GM04503 (cell line): ENCODE results near the gene HYDIN.
"Not testable (repeated sequence)": the region's sequence is repeated elsewhere in the genome, so short reads cannot be mapped to it uniquely, and the experiment has no call there.

Source experiments
- DNase-seq: peaks from one replicate; pipeline ENCODE4 v3.0.0-alpha.2; 2012; ENCODE audit warnings: low read depth

The HYDIN gene

DNA sequence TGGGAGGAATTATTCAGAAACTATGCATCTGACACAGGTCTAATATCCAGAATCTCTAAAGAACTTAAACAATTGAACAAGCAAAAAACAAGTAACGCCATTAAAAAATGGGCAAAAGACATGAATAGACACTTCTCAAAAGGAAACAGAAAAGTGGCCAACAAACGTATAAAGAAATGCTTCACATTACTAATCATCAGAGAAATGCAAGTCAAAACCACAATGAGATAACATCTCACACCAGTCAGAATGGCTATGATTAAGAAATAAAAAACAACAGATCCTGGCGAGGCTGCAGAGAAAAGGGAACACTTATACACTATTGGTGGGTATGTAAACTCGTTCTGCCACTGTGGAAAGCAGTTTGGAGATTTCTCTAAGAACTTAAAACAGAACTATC, 379.2 kb downstream of the HYDIN start:
- DNase-seq = not testable (repeated sequence)

DNA sequence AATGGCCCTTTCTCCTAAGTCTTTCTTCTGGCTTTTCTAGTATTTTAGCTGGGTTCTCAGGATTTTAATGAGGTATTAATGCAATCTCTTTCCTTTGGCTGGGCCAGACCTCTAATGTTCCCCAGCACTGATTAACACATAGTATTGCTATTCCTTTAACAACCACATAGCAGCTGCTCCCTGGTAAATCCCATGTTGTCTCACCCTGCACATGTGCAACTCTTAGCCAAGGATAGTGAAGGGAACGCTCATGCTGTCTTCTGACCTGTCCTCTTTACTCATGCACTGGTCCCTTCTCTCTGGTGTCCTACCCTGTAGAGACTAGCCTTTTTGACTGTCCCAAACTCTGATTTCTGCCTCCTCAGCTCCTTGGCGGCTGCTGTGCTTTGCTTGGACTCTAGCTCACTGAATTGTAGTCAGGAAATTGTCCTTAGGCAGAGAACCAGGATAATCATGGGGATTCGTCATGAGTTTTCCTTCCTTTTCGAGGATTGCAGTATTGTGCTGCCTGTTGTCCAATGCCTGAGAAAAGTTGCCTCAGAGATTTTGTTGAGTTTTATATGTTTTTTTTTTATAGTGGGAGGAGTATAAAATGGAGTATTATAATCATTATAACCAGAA, 406.9 kb downstream of the HYDIN start:
- not testable (repeated sequence) for DNase-seq

DNA sequence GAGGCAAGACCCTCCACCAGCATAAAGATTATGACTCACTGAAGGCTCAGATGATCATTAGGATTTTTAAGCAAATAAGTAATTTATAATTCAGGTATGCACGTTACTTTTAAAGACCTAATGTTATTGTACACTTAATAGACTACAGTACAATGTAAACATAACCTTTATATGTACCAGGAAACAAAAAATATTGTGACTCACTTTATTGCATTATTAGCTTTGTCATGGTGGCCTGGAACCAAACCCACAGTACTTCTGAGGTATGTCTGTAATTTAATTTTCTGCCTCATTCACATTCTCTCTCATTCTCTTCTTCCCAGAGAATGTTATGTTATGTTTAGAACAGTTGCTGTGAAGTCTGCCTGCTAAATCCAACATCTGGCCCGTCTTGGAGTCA, 407.8 kb downstream of the HYDIN start:
- DNase-seq = not testable (repeated sequence)

DNA sequence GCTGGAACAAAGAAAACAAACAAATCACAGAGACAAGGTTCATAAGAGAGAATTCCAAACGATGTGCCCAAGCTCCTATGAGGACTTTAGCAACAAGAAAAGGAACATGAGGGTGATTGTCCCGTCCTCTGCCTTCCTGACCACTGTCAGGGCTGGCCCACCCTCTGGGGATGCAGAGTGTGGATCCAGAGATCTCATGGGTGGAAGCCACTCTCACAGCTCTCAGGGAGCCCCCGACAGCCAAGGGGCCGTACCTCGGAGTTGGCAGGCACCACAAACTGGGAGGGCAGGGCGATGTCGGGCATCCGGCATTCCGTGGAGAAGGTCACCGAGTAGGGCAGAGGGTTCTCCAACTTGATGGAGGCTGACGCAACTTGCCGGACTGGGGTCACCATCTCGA, 412.4 kb downstream of the HYDIN start:
- DNase-seq = not testable (repeated sequence)

DNA sequence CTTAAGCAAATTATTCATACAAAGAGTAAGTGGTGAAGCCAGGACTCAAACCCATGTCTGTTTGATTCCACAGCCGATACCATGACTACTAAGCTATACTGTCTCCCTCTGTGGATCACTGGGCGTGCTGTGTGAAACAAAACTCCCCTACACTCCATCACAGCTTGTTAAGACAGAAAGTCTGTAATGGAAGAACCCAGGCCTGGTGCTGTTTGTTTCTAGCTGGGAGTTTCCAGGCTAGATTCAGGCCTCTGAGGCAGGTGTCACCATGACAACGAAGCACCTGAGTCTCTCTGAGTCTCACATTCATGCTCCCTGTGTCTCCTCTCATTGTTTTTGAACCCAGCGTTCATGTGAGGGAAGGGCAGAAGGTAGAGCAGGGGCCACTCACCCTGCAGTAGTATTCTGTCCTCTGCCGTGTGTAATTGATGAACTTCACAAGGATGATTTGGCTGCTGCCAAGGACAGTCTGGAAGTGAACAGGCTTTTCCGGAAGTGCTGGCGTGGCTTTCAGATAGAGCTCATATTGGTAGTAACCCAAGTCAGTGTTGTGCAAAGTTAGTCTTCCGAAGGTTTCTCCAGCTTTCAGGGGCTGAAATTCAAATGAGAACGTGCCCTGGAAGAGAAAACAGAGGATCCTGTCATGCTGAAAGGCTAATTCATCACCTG, 421.0 kb downstream of the HYDIN start:
- no peak for DNase-seq

DNA sequence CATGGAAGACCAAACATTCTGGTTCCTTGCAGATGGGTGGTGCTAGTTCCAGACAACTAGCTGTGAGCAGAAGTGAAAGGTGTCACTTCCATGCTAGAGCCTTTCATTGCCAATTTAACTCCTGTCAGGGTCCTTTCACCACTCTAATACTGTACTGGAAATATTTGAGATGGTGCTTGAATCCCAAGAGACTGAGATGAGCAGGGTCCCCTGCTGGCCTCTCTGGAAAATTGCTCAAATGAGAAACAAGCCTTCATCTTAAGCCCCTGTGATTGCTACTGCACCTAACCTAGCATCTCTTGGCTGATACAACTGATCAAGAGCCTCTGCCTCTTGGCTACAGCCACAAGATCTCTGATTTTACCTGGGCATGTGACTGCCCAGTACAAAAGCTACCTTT, 422.2 kb downstream of the HYDIN start:
- DNase-seq = no peak

- DNase-seq = peak; percentile 33
These were observed 424.7 kb downstream of the HYDIN start for GRCh38 chr16:70805787-70806186.

DNA sequence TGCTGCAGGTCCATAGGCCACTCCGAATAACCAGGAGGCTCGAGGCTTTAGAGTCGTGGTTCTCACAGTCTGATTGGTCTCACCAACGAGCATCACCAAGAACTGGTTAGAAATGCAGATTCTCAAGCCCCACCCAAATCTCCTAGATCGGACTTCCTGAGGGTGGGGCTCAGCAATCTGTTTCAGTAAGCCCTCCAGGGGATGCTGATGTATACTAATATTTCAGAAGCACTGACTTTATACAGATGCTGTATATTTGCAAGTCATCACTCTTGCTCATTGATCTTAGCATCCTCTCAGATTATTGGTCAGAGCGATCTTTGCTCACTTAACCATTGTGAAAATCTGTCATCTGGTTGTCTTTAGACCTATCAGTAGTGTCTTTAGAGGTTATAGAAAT, 425.1 kb downstream of the HYDIN start:
- DNase-seq = no peak

GRCh38 chr16:70804734-70805169, 425.8 kb downstream of the HYDIN start:
- DNase-seq = no peak

DNA sequence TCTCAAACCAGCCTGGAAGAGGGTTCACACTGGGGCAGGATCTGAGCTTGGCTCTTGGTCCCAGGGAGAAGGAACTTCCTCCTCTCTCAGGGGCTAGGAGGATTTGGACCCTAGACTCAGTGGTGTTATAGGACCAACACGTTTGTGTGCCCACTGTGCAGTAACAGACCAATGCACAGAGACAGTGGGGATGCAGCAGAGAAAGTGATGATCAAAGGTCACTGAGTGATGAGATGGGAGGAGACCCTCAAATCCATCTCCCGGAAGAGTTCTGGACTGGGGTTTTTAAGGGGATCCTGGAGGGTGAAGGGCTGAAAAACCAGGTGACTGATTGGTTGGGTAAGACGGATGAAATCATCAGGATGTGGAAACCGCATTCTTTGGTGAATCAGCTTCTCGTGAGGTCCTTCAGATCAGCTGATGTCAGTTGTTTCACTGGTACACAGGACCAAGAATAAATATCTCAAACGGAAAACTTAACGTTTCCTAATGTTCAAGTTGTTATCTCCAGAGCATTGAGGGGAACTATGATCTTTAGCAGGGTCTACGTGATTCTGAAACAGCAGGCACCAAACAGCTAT, 426.3 kb downstream of the HYDIN start:
- DNase-seq = peak; percentile 37

DNA sequence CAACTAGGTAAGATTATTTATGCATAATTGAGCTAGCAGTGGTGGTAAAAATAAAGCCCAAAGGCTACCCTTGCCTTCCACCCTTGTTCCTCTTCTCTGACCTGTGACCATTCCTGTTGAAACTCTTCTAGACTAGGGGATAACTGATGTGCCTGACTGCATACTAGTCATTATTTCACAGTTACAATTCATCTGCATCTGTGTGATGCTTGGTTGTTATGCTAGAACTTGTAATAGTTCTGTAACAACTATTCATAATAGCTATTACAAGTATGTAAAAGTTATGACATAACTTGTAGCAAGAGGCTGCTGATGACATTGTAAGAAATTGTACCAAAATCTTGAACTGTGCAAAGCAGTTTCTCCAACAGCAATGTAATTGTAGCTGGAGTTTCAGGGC, 427.2 kb downstream of the HYDIN start:
- no peak for DNase-seq

DNA sequence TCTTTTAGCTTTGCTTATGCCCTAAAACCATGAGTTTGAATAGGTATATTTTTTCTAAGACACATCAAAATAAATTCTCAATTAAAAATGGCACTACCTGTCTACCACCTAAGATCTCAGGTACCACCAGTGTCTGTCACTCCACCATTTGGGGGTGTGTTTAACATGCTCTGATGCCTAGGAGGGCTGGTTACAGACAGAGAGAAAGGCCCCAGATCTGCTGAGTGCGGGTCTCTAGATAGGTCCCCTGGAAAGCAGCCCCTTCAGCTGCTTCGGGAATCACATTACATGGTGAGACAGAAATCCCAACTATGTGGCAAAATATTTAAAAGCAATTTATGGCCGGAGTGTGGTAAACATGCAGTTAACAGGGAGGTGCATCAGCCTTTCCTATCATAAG, 428.9 kb downstream of the HYDIN start:
- no peak for DNase-seq

- DNase-seq = no peak
These were observed 429.6 kb downstream of the HYDIN start, which contains the start of gene VAC14 for GRCh38 chr16:70800781-70801480. VAC14 (minus strand) TSS chr16:70801158; CDS start chr16:70800900, 258 bp downstream.

DNA sequence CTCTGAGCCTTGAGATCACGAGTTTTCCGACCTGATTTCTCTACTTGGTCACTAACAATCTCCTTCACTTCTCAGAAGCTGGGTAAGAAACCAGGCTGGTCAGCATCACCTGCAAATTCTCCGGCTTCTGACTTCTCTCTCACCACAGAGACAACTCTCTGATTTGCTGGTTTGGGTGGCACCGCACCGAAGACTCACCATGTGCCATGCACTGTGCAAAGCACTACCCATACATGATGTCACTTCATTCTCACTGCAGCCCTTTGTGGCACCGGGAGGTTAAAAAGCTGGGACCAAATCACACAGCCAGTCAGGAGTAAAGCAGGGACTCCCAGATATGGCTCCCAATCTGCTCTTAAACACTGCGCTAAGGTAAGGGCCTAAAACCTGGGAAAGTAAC, 430.2 kb downstream of the HYDIN start:
- no peak for DNase-seq

DNA sequence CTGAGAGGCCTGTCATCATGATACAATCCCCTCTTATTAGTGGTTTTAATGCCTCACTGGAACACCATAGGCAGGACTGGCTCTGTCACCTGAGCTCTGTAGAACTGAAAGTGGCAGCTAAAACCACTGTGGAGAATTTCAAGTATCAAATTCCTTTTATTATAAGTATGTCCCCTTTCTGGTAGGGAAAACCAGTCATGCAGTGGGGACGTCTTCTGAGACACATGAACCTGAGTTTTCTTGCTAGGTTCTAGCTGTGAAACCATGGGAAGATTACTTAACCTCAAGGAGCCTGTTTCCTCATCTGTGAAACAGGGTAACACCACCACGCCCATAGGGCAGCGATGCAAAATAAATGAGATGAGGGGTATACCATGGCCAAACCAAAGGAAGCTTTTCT, 434.2 kb downstream of the HYDIN start:
- no peak for DNase-seq

- no peak for DNase-seq
These were observed 435.1 kb downstream of the HYDIN start for GRCh38 chr16:70795296-70795912.

- no peak for DNase-seq
These were observed 436.5 kb downstream of the HYDIN start for GRCh38 chr16:70793851-70794502.

DNA sequence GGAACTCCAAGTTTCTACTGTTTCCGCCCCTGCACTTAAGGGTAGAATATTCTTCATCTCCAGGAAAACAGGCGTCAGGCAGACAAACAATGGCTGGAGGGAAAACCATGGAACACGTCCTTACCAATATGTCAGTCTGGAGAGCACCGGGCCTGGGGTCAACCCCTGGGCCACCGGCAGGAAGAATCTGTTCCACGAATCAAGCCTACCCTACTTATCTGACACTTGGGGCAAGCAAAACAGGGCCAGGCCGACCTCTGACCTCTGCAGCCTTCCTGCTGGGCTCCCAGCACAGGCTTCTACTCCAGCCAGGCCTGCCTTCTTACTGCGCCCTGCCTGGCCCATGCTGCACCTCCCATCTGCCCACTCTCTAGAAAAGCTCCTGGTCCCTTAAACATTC, 439.7 kb downstream of the HYDIN start:
- DNase-seq = no peak

- no peak for DNase-seq
These were observed 440.7 kb downstream of the HYDIN start for GRCh38 chr16:70789595-70790447.

- no peak for DNase-seq
These were observed 441.6 kb downstream of the HYDIN start for GRCh38 chr16:70788668-70789594.
